IPS DF 4.7 (cell line): ENCODE results near the gene ADCY1.

Experiments
- DNase-seq: peaks from one replicate; pipeline ENCODE4 v3.0.0-alpha.2; 2013; ENCODE audit warnings: low spot score; ENCODE audit errors: extremely low read depth

Gene ADCY1

GRCh38 chr7:45576249-45576929 is 2.2 kb downstream of the ADCY1 start:
- DNase-seq, result no peak

GRCh38 chr7:45578022-45578421 is 3.9 kb downstream of the ADCY1 start:
- DNase-seq, result no peak

GRCh38 chr7:45578467-45578866 is 4.3 kb downstream of the ADCY1 start:
- DNase-seq, result no peak

GRCh38 chr7:45579391-45579801 is 5.2 kb downstream of the ADCY1 start:
- DNase-seq, result no peak

GRCh38 chr7:45580053-45580872 is 6.1 kb downstream of the ADCY1 start:
- no peak for DNase-seq

GRCh38 chr7:45581271-45581780 is 7.2 kb downstream of the ADCY1 start:
- DNase-seq, result no peak

GRCh38 chr7:45582136-45582749 is 8.1 kb downstream of the ADCY1 start:
- DNase-seq, result no peak

- no peak for DNase-seq
Measured at GRCh38 chr7:45582868-45583277, 8.7 kb downstream of the ADCY1 start.

- DNase-seq, result no peak
Measured at GRCh38 chr7:45583296-45583695, 9.1 kb downstream of the ADCY1 start.

- DNase-seq, result no peak
Measured at GRCh38 chr7:45584261-45585210, 10.4 kb downstream of the ADCY1 start.

- DNase-seq, result no peak
Measured at GRCh38 chr7:45585628-45586027, 11.5 kb downstream of the ADCY1 start.

GRCh38 chr7:45586542-45587520 is 12.7 kb downstream of the ADCY1 start:
- no peak for DNase-seq

GRCh38 chr7:45588466-45588865 is 14.3 kb downstream of the ADCY1 start:
- no peak for DNase-seq

GRCh38 chr7:45589061-45589460 is 14.9 kb downstream of the ADCY1 start:
- DNase-seq, result no peak

GRCh38 chr7:45589915-45590678 is 15.9 kb downstream of the ADCY1 start:
- no peak for DNase-seq

- DNase-seq, result no peak
Measured at GRCh38 chr7:45590679-45591057, 16.5 kb downstream of the ADCY1 start.

GRCh38 chr7:45591101-45591906 is 17.1 kb downstream of the ADCY1 start:
- DNase-seq, result no peak
